Measurements from ENCODE around the gene MUC5B.

The MUC5B gene

DNA sequence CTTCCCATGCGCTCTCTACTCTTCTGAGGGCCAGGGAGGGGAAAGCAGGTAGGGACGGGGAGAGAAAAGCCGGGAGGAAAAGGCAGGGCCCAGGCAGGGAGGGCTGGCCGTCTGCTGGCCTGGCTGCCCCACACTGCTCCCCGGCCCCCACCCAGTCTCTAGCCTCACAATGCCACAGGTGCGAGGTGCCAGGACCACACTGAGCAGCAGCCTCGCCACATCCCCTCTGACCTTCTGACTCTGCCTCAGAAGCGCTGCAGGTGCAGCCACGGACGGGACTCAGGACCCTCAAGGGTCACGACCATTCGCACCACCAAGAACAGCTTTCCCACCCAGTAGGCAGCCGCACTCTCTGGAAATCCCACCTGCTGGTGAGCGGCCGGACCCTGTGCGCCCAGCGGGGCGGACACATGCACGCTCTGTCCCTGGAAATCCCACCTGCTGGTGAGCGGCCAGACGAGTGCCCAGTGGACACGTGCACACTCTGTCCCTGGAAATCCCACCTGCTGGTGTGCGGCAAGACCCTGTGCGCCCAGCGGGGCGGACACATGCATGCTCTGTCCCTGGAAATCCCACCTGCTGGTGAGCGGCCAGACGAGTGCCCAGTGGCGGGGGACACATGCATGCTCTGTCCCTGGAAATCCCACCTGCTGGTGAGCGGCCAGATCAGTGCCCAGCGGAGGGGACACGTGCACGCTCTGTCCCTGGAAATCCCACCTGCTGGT is 66.5 kb downstream of the MUC5B start:
- no peak for ATAC-seq

DNA sequence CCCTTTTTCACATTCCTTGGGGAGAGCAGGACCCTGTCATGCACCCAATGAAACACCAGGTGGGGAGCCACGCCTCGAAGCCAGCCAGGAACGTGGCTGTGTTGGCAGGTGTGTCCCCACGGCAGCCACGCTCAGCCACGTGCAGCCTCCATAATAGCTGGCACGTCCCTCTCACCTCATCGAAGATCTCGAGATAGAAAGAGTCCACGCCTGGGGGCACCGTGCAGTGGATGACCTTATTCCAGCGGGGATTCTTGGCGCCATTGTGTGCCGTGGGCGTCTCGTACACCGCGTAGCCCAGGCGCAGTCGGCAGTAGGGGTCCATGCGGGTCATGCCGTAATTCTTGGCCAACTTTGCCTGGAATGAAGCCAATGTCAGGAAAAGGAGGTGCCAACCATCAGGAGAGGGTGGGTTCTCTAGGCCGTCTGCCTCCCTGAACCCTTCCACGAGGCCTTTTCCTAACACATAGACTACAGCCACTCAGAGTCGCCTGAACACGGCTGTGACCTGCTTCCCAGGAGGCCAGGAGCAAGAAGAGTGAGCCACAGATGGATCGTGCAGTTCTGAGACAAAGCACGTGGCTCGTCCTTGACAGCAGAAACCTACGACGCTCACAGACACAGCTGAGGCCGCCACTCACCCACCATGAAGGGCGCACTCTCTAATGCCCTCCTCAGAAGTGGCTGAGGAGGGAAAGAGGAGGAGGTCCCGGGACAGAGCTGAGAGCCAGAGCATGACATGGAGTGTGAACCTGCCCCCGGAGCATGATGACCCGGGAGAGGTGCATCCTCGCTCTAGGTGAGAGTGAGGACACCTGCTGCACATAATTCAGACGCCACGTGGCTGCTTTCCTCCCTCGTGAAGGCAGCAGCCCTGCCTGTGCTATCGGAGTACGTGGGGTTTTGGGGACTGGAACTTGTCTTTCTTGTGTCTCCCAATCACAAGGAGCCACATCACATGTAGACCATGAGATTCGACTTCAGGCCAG is 67.5 kb downstream of the MUC5B start:
- no peak for ATAC-seq

DNA sequence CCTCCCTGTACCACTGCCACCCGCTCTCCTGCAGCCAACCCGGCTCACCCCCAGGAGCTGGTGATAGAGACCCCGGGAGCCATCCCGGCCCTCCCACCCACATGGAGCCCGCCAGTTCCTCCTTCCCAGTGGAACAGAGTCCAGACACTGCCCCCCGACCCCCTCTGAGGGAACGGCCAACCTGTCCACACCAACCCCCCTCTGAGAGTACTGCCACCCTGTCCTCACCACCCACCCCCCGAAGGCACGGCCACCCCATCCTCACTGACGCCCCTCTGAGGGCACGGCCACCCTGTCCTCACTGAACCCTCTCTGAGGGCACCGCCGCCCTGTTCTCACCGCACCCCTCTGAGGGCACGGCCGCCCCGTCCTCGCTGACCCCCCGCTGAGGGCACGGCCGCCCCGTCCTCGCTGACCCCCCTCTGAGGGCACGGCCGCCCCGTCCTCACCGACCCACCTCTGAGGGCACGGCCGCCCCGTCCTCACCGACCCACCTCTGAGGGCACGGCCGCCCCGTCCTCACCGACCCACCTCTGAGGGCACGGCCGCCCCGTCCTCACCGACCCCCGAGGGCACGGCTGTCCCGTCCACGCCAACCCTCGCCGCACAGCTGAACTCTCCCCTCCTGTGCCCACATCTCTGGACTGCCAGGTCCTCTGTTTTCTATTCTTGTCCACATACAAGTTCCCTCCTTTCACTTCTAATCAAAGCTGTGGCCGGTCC is 68.6 kb downstream of the MUC5B start:
- ATAC-seq: no peak

DNA sequence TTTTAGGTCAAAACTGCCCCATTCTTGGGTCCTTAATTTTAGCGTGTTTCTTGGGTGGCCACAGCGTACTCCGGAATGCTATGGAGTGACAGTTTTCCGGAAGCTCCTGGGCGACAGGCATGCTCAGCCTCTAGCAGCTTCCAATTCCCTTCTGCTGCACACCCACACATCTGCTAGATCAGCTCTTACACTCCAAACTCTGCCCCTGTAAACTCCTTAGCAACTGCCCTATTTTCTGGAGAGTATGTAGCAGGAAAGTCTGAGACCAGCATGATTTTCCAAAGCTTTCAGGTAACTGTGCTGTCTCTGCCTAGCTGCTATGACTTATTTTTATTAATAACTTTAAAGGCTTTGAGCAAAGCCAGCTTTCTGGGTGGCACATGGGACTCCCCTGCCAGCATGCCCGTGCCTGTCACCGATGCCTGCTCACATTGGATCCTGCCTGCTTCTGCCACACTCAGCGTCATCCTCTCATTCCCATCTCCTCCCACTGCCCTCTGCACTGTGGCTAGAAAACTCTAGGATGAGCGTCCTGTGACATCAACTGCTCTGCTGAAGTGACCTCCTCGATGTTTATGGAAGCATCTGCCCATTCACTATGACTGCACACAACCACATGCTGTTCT is 69.3 kb downstream of the MUC5B start:
- ATAC-seq: no peak

DNA sequence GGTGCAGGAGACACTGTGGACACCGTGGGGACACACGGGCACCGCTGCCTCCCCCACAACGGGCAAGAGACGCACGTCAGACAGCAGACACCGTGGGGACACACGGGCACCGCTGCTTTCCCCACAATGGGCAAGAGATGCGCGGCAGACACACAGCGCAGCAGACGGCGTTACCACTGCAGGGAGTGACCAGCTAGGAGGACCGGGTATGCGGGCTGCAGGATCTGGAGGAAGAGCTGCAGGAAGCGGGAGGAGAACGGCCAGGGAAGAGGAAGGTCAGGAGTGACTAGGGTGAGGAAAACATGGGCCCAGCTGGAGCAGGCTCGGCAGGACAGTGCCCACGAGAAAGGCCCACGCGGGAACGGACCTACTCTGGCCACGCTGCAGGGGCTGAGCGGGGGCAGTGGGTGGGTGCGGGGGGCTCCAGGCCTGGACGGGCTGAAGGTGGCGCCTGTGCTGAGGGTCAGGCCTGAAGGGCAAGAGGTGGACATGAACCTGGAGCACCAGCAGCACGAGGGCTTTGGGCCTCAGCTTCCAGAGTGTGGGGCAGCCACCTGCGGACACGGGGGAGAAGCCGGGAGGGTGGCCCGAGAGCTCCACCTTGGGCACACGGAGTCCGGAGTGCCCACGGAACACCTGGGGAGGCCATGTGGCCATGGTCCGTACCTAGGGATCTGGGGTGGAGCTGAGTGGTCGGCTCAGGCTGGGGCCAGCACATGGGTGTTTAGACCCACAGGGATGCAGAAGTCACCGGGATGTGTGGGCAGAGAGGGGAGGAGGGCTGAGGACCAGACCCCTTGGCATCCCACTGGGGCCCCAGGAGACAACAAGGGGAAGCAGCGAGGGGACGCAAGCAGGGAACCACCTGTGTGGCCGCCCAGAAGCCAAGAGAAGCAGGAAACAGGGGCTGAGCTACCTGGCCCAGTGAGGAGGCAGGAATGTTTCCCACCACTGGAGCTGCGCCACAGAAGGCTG is 70.1 kb downstream of the MUC5B start:
- no peak for ATAC-seq

- ATAC-seq: peak in 1 of 2 donors; percentile 43
These were observed 70.8 kb downstream of the MUC5B start for GRCh38 chr11:1293619-1294015.

GRCh38 chr11:1295086-1295485 is 72.2 kb downstream of the MUC5B start:
- no peak for ATAC-seq

DNA sequence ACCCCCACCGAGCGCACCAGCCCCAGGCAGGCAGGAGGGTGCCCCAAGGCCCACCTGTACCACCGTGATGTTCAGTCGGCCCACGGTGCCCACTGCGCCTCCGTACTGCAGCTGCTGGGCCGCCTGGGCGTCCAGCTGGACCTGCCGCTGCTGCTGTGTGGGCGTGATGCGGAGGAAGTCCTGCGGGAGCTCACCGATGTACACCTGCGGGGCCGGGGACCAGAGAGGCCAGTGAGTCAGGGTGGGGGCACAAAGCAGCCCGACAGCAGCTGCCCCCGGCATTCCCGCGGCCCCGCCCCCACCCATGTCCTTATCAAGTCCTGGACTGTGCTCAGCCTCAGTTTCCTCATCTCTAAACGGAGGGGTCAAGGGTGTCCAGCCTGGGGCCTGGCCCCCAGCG is 72.7 kb downstream of the MUC5B start:
- no peak for ATAC-seq

- no peak for ATAC-seq
These were observed 73.4 kb downstream of the MUC5B start for GRCh38 chr11:1296287-1296686.

GRCh38 chr11:1297011-1297575 is 74.2 kb downstream of the MUC5B start:
- ATAC-seq: no peak

DNA sequence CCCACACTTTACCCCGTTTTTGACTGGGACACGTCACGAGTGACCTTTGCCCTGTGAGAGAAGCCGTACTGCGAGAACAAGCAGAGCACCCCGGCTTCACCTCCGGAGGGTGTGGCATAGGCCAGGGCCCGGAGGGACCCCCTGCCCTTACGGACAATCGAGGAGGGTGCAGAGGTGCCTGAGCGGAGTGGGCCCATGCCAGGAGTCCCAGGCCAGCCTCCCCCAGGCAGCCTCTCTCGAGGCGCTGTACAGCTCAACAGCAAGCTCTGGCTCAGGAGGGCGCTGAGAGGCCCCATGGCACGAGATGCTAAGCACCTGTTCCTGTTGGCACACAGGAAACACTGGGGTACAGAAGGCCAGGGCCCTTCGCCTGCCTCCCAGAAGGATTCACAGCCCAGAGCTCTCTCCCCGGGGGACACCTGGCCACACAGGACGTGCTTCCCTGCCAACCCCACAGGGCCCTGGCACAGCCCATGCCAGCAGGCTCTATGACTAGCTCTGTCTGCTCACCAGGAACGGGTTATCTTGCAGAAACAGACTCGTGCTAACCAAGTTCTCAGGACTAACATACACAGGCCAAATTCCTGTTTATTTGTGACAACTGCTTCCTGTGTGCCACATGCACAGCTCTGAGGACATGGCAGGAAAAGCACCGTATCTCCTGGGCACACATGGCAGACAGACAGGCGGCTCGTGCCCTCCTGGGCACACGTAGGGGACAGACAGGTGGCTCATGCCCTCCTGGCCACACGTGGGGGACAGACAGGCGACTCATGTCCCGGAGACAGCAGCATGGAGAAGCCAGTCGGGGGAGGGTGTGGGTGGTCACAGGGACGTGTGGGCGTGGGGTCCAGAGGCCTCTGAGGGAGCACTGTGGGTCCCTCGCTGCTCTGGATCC is 75.0 kb downstream of the MUC5B start:
- ATAC-seq: no peak

- ATAC-seq: no peak
These were observed 76.0 kb downstream of the MUC5B start for GRCh38 chr11:1298695-1299492.

- ATAC-seq: no peak
These were observed 76.8 kb downstream of the MUC5B start for GRCh38 chr11:1299621-1300020.

DNA sequence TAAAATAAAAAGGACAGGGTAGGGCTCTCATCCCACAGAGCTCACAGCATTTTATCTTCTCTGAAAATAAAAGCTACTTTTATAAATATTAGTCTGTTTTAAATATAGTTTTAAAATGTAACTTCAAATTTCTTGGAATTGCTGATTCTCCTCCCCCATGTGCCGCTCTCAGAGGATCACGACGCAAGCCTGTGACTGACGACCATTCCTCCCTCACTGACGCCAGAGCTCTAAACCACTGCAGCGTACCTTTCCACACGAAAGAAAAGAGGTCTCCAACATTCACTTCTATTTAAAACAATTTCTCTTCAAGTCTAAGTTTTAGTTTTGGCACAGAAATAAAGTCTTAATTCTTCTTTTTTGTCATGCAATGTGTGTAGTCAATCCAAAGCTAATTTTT is 77.3 kb downstream of the MUC5B start:
- no peak for ATAC-seq

- no peak for ATAC-seq
These were observed 77.8 kb downstream of the MUC5B start for GRCh38 chr11:1300569-1301187.

DNA sequence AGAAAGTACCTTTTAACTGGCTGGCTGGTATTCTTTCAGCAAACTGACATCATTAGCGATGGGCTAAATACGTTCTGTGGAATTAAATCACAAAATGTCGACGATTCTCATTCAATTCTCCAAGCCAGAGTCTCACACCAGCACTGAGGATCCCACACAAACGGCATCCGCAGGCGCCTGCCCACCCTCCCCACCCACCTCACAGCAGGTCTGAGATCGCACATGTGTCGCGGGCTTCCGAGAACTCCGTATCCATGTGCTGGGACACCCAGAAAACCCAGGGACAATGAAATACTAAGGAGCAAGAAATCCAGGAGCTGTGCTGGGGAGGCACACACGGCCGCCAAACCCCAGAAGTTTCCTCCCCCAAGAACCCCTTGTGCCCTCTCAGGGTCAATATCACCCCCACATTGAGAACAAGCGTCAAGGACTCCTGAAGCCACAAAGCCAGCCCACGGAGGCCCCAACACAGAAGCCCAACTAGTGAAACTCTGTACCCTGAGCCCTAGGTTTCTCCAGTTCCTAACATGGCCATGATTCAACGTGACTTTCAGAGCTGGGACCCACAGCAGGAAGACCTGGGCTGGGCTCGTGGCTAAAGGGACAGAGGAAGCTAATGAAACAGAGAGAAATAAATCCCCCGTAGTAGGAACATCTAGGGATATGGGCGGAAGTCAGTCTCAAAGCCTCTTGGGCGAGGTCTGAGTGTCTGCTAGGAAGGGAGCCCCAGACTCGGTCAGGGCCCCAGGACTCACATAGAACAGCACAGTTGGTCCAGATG is 78.5 kb downstream of the MUC5B start:
- ATAC-seq: no peak

DNA sequence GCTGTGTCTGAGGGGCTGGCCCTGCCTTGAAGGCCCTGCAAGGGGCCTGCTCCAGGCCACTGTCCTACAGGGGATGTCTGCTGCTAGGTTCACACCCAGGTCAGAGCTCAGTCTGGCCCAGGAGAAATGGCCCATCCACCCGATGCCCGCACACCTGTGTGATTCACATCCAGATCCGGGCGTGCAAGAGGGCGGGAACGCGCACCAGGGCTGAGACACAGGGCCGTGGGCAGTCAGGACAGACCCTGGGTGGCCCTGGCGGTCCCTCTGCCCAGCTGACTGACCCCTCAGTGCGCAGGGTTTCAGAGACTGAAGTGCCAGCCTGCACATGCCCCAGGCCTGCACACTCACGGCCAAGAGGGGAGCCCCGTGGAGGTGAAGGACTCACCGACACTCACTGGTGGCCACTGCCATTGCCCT is 79.2 kb downstream of the MUC5B start:
- ATAC-seq: no peak

All from activated CD4-positive, CD25-positive, alpha-beta regulatory T cell treated with anti-CD3 and anti-CD28 coated beads, Interleukin-2, amount 50 U/mL, for 24 hours (primary cell).